Stimulated activated CD8-positive, alpha-beta memory T cell treated with anti-CD3 and anti-CD28 coated beads, Interleukin-12 subunit alpha, Interleukin-12 subunit beta, amount 100 ng/mL, for 1 hour (primary cell): ENCODE data around the gene PLK2.
A peak's percentile ranks its signal among the peaks of the same experiment; 100 is the strongest.

Experiments used
- DNase-seq: peaks from one replicate; pipeline ENCODE4 v3.0.0-alpha.2; 2020; ENCODE audit warnings: low read depth

Gene PLK2

GRCh38 chr5:58477760-58478376, 18.0 kb upstream of the PLK2 start:
- no peak for DNase-seq

GRCh38 chr5:58475404-58475803, 15.5 kb upstream of the PLK2 start:
- DNase-seq: no peak

GRCh38 chr5:58469896-58470295, 10.0 kb upstream of the PLK2 start:
- DNase-seq: no peak

GRCh38 chr5:58466939-58467338, 7.1 kb upstream of the PLK2 start:
- DNase-seq: no peak

GRCh38 chr5:58462623-58463230, 2.8 kb upstream of the PLK2 start:
- DNase-seq: no peak

GRCh38 chr5:58462154-58462553, 2.3 kb upstream of the PLK2 start:
- no peak for DNase-seq

- peak; percentile 83 for DNase-seq
These were observed 923 bp upstream of the PLK2 start for GRCh38 chr5:58460732-58461286.

GRCh38 chr5:58459146-58460001, 512 bp downstream of the PLK2 start:
- DNase-seq: no peak

GRCh38 chr5:58458743-58459145, 1.1 kb downstream of the PLK2 start:
- no peak for DNase-seq

- no peak for DNase-seq
These were observed 1.6 kb downstream of the PLK2 start for GRCh38 chr5:58458141-58458742.

- DNase-seq: no peak
These were observed 2.8 kb downstream of the PLK2 start for GRCh38 chr5:58457050-58457449.

- DNase-seq: no peak
These were observed 3.4 kb downstream of the PLK2 start for GRCh38 chr5:58456486-58456885.

GRCh38 chr5:58456026-58456425, 3.9 kb downstream of the PLK2 start:
- DNase-seq: no peak

GRCh38 chr5:58455480-58455879, 4.4 kb downstream of the PLK2 start:
- no peak for DNase-seq

- no peak for DNase-seq
These were observed 4.8 kb downstream of the PLK2 start for GRCh38 chr5:58455066-58455465.

- DNase-seq: no peak
These were observed 5.9 kb downstream of the PLK2 start for GRCh38 chr5:58454025-58454424.

GRCh38 chr5:58453306-58453705, 6.6 kb downstream of the PLK2 start:
- DNase-seq: no peak

GRCh38 chr5:58452566-58453258, 7.2 kb downstream of the PLK2 start:
- DNase-seq: no peak

- DNase-seq: no peak
These were observed 7.9 kb downstream of the PLK2 start for GRCh38 chr5:58451732-58452565.

GRCh38 chr5:58450811-58451629, 8.9 kb downstream of the PLK2 start:
- DNase-seq: no peak
